ENCODE data around the gene BTAF1.

BTAF1 gene

DNA sequence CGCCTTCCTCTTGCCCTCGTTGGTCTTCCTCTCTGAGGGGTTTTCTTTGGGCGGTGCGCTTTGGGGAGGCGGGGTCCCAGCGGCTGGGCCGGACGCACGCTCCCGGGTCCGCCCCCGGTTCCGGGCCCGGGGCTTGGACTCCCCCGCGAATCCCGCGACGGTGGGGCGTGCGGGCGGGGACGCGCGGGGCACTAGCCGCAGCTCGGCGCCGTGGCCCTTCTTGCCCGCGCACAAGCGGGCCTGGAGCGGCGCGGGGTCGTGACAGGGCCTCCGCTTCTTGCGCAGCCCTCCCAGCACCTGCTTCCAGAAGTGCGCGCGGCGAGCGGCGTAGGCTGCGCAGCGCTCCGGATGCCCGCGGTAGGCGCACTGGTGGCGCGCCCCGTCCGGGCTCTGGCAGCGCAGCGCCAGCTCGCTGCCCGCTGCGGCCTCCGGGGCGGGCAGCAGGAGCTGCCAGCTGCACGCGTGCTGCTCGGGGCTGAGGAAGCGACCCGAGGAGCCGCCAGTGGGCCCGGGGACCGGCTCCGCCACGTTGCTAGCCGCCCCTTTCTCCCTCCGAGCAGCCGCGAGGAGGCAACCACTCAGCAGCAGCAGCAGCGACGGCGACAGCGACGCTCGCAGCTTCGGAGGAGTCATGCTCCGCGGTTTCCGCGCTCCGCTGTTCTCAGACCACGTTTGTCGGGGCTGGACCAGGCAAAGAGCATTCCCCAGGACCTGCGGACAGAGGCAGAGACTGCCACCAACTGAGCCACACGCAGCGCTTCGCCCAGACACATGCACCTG is 15.0 kb upstream of the BTAF1 start:
- DNase-seq (ENCODE audit: low read depth in 2 of 2), result peak; percentile 34 to 68

GRCh38 chr10:91909117-91909677 is 14.4 kb upstream of the BTAF1 start, which contains the start of gene FGFBP3:
TSS of gene FGFBP3 (minus strand) at chr10:91909486. CDS start at chr10:91908969, 517 bp downstream.
- peak in 1 of 2 donors; percentile 8 for DNase-seq (ENCODE audit: low read depth in 2 of 2)

- DNase-seq (ENCODE audit: low read depth in 2 of 2), result no peak
Observed at GRCh38 chr10:91910467-91910866, 13.1 kb upstream of the BTAF1 start.

- no peak for DNase-seq (ENCODE audit: low read depth in 2 of 2)
Observed at GRCh38 chr10:91919651-91920050, 3.9 kb upstream of the BTAF1 start.

DNA sequence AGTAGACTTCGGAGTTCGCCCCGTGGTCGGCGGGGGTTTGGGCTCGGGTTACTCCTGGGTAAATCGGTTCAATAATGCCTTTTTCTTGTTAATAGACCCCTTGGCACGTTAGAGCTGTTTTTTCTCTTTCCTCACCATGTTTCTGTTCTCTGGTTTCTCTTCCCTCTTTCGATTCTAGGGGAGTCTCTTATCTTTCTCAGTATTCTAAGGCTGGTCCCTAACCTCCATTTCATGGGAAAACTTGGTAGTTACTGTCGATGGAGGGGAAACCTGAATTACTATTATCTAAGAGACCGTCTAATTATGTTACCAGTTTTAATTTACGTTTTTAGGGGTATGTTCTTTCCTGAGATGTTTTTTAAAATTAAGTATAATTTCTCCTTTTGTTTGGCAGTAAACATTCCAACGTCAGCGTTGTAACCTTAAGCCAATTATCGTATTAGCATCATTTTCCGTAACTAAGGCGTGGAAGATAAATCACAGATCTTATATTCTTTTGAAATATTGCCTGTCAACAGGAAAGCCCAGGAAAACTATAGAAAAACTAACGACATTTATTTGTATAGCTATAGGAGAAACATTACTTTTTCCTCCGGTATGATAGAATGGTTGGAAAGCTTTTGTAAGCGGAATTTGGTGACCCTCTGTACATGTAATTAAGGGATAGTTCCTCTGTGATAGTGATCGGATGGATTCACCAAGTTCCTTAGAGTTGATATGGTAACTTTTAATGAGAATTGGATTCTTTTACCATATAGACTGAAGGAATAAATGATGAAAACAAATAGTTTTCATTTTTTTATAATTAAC is 847 bp downstream of the BTAF1 start:
- DNase-seq (ENCODE audit: low read depth in 2 of 2), result no peak

GRCh38 chr10:91925022-91925320 is 1.4 kb downstream of the BTAF1 start:
- no peak for DNase-seq (ENCODE audit: low read depth in 2 of 2)

DNA sequence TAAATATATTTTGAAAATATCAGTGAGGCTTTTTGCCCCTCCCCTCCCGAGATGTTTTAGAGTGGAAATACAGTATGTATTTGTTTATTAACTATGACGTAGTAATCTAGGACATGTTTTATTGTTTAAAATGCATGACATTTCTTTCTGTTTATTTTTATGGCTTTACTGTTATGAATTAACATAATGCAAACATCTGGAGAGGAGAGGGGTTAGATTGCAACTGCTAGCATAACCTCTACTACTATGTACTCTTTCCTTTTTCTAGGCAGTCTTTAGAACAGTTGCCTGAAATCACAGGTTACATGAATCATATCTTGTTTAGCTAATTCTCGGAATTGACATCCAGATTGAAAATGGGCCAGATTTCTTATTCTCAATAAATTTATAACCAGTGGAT is 7.4 kb downstream of the BTAF1 start:
- DNase-seq (ENCODE audit: low read depth in 2 of 2), result no peak

DNA sequence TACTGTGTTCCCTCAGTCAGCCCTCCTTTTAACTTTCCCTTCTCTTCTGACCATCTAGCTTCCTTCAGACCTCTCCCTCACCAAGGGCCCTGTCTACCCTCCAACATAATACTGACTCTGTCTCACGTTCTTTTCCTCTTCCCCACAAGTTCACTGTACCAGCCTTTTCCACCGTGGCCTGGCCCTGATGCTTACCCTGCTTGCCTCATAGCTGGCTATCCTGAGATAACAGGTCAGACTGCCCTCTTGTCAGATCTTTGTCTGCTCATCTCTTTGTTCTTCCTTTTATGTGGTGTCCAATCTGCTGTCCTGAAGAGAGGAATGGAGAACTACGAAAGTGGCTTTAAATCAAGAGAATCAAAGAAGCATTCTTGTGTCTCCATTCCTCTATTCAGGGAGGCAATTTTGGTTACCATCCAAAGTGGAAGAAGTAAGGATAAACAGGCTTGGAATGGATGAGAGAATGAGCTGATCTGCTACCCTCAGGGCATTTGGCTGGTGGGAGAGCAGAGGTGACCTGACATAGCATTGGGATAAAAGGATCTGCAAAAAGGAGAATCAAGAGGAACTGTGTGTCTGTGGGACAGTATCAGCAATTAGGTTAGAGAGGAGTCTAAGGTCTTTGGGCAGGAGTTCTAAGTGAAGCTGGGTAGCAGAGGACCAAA is 8.1 kb downstream of the BTAF1 start:
- DNase-seq (ENCODE audit: low read depth in 2 of 2), result no peak

- DNase-seq (ENCODE audit: low read depth in 2 of 2), result no peak
Observed at GRCh38 chr10:91932737-91933136, 9.2 kb downstream of the BTAF1 start.

- no peak for DNase-seq (ENCODE audit: low read depth in 2 of 2)
Observed at GRCh38 chr10:91935886-91936285, 12.3 kb downstream of the BTAF1 start.

DNA sequence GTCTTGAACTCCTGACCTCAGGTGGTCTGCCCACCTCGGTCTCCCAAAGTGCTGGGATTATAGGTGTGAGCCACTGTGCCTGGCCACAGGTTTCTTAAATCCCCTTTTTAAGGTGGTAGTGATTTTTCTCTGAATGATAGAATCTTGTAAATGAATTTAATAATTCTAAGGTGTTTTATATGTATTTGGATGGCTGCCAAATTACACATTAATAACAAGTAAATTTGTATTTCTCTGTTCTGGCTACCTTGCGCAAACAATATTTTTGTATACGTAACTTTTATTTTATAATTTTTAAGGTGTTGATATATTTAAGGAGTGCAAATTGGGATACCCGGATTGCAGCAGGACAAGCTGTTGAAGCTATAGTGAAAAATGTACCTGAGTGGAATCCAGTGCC is 16.1 kb downstream of the BTAF1 start:
- no peak for DNase-seq (ENCODE audit: low read depth in 2 of 2)

DNA sequence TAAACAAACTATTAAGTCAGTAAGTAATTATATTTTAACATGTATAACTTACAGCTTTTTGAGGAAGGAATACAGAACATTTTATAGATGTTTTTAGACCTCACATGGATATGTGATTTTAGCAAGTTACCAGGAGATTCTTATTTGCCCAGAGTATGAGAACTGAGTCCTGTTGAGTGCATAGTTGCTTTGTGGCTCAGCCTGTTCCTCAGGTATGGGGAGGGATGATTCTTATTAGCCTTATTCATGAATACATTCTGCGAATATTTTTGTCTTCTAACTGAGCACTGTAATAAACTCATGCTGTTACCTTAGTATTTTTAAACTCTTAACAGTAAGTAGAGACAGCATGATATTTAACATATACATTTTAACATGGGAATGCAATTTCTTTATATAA is 17.9 kb downstream of the BTAF1 start:
- no peak for DNase-seq (ENCODE audit: low read depth in 2 of 2)

GRCh38 chr10:91944880-91945630 is 21.5 kb downstream of the BTAF1 start:
- no peak for DNase-seq (ENCODE audit: low read depth in 2 of 2)

DNA sequence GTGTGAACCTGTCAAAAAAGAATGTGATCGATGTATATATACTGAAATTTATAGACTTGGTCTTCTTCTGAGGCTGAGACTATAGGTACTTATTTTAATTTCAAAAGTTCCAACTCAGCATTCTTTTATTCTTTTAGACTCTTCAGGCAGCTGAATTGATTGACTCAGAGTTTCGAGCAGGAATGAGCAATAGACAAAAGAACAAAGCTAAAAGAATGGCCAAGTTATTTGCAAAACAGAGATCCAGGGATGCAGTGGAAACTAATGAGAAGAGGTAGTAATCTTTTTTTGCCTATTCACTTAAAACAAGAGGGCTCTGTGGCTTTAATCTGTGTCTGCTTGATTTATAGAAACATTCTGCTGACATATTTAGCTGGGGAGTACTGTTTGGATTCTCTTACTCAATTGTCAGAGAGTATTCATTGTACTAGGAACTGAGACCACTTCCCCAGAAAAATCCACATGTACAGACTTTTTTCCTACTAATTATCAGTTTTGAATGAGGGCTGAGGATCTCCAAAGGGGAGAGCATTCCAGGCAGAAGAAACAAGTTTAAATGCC is 30.1 kb downstream of the BTAF1 start:
- no peak for DNase-seq (ENCODE audit: low read depth in 2 of 2)

DNA sequence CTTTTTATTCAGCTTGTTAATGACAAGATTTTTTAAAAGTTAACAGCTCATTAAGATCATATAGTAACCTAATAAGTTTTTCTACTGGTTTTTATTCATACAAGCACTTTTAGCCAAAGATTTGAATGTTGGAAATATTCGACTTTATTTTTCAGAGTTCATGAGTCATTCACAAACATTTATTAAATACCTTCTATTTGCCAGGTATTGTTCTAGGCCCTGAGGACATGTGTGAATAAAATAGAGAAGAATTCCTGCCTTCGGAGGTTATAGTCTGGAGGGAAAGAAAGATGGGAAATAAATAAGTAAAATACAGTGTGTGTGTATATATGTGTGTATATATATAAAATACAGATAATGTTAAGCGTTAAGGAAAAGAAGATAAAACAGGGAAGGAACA is 31.5 kb downstream of the BTAF1 start:
- DNase-seq (ENCODE audit: low read depth in 2 of 2), result no peak

DNA sequence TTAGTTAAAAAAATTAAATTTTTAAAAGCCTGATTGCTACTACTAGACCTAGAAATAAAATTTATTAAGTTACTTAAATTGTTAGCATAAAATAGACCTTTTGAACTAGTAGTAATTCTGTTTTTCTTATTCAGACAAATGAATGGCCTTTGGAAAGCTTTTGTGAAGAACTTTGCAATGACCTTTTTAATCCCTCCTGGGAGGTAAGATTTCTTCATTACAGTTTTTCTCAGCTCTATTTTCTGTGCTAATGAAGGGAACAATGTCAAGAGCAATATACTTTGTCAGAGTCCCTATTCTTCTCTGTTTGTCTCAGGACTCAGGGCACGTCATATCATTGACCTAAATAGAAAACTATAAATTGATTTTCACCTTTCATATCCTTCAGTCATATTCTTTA is 33.5 kb downstream of the BTAF1 start:
- no peak for DNase-seq (ENCODE audit: low read depth in 2 of 2)

GRCh38 chr10:91969297-91969696 is 45.7 kb downstream of the BTAF1 start:
- no peak for DNase-seq (ENCODE audit: low read depth in 2 of 2)

GRCh38 chr10:91974960-91975359 is 51.4 kb downstream of the BTAF1 start:
- DNase-seq (ENCODE audit: low read depth in 2 of 2), result no peak

GRCh38 chr10:91975438-91975837 is 51.9 kb downstream of the BTAF1 start:
- DNase-seq (ENCODE audit: low read depth in 2 of 2), result no peak

DNA sequence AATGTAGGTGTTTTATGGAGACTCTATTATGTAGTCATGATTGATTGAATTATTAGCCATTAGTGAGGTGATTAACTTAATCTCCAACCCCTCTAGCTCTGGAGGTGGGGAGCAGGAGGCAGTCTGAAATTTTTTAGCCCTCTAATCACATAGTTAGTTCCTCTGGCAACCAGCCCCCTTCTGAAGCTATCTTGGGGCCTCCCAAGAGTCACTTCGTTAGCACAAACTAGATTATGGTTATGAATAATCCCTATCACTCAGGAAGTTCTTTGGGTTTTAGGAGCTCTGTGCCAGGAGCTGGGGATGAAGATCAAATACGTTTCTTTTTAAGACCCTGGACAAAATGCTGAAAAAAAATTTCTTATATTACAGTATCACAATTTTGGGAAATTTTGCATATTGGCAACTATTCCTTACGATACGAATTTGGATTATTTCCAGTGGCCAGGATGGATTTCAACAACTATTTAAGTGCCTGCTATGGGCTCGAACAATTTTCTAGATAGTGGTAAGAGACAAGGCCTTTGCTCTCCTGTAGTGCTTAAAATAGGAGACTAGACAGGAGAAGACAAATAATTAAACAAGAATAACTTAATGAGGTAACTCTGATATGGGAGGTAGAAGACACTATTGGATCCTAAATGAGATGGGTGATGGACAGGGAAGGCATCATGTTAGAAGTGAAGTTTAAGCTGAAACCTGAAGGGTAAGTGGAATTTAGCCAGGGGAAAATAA is 52.9 kb downstream of the BTAF1 start:
- DNase-seq (ENCODE audit: low read depth in 2 of 2), result no peak

- no peak for DNase-seq (ENCODE audit: low read depth in 2 of 2)
Observed at GRCh38 chr10:91977491-91977890, 53.9 kb downstream of the BTAF1 start.

Measured in stimulated activated CD8-positive, alpha-beta memory T cell treated with anti-CD3 and anti-CD28 coated beads, Interleukin-7, amount 100 ng/mL, for 4 hours (primary cell).